ENCODE data around the gene CLCN7. TPM values are rescaled to one million over a fixed set of nuclear protein-coding genes. Genes with fewer than 3 reads are reported as not detected.

The CLCN7 gene
- total RNA-seq, 6 donors from 2014 or later: 78.0 to 463 (median 147) TPM

DNA sequence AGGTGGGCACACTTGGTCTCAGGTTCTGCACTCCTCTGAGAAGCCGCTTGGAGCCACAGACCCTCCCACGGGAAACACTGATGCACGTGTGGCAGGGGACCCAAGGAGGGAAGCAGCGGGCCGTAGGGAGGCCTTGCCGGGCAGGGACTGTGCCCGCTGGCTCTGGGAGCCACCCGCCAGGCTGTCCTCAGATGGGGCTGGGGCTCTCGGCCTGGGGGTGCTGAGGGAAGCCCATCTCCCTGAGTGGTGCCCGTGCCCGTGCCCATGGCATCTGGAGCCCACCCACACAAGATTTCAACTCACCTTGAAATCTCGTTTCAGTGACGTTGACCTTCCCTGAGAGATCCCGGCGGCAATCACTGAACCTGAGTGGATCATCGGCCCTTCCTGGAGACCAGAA lies 17.9 kb downstream of the CLCN7 start:
- Histone ChIP-seq H3K36me3 (peaks cover 23 to 91% (median 81%) of the 10 kb centered on the region in 4 donors), H3K4me3 (no peak overlapping the region), H3K9me3 (no peaks in the 10 kb centered on the region), H3K4me1 (no peaks in the 10 kb centered on the region), H3K27me3 (no peaks in the 10 kb centered on the region), H3K27ac (no peak overlapping the region)
- ATAC-seq (ENCODE audit: low FRiP score in 2 of 2): no peak
- TF ChIP-seq POLR2AphosphoS5 (IDR thresholded peaks at IDR 0.05) (no peak), EP300 (IDR thresholded peaks at IDR 0.05) (no peak), POLR2A (IDR thresholded peaks at IDR 0.05) (no peak)
- TF ChIP-seq, protein P1, sequence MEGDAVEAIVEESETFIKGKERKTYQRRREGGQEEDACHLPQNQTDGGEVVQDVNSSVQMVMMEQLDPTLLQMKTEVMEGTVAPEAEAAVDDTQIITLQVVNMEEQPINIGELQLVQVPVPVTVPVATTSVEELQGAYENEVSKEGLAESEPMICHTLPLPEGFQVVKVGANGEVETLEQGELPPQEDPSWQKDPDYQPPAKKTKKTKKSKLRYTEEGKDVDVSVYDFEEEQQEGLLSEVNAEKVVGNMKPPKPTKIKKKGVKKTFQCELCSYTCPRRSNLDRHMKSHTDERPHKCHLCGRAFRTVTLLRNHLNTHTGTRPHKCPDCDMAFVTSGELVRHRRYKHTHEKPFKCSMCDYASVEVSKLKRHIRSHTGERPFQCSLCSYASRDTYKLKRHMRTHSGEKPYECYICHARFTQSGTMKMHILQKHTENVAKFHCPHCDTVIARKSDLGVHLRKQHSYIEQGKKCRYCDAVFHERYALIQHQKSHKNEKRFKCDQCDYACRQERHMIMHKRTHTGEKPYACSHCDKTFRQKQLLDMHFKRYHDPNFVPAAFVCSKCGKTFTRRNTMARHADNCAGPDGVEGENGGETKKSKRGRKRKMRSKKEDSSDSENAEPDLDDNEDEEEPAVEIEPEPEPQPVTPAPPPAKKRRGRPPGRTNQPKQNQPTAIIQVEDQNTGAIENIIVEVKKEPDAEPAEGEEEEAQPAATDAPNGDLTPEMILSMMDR (IDR thresholded peaks at IDR 0.05): no peak
- WGBS, 2 donors: 74 to 93% methylated on average over 3 to 14 of the region's 16 CpGs
- peak in 1 of 2 donors; percentile 53 for DNase-seq

GRCh38 chr16:1455190-1456171 lies 19.3 kb downstream of the CLCN7 start:
- DNase-seq (peak in 1 of 2 donors; percentile 76), ATAC-seq (ENCODE audit: low FRiP score in 2 of 2) (no peak)
- 92 to 95% methylated on average over 28 to 41 of the region's 41 CpGs for WGBS, 2 donors
- Histone ChIP-seq H3K9me3 (no peaks in the 10 kb centered on the region), H3K36me3 (peaks cover 19 to 92% (median 83%) of the 10 kb centered on the region in 4 donors), H3K4me3 (no peak overlapping the region), H3K27ac (no peak overlapping the region), H3K4me1 (no peaks in the 10 kb centered on the region), H3K27me3 (no peaks in the 10 kb centered on the region)
- no peak for TF ChIP-seq EP300 (IDR thresholded peaks at IDR 0.05)

DNA sequence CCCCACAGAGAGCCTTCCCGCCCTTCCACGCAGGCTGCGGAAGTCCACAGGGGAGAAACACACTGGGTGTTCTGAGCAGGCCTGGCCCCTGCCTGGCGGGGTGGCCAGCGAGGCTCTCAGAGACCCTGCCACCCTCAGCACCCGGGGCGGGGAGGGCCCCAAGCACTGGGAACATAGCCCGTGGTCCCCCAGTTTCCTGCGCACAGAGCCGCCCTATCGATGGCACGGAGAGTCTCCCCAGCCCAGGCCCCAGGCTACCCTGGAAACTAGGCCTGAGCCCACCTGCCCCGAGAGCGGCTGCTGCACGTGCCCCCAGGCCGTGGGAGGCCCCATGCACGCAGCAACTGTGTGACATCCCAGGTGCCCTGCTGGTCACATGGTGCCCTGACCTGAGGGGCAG lies 20.3 kb downstream of the CLCN7 start:
- H3K36me3 ChIP-seq: peaks cover 19 to 93% (median 83%) of the 10 kb centered on the region in 4 donors
- H3K27ac ChIP-seq: no peak overlapping the region
- WGBS, 2 donors: 89 to 100% methylated on average over 9 of the region's 17 CpGs
- H3K4me3 ChIP-seq: no peak overlapping the region
- no peaks in the 10 kb centered on the region for H3K9me3 ChIP-seq
- DNase-seq (peak in 1 of 2 donors; percentile 66), ATAC-seq (ENCODE audit: low FRiP score in 2 of 2) (no peak)
- H3K27me3 ChIP-seq: no peaks in the 10 kb centered on the region
- H3K4me1 ChIP-seq: no peaks in the 10 kb centered on the region
- no peak for TF ChIP-seq EP300 (IDR thresholded peaks at IDR 0.05)
- no peak for TF ChIP-seq POLR2A (IDR thresholded peaks at IDR 0.05)
- TF ChIP-seq, protein P1 (IDR thresholded peaks at IDR 0.05): no peak
- TF ChIP-seq POLR2AphosphoS5 (IDR thresholded peaks at IDR 0.05): no peak

DNA sequence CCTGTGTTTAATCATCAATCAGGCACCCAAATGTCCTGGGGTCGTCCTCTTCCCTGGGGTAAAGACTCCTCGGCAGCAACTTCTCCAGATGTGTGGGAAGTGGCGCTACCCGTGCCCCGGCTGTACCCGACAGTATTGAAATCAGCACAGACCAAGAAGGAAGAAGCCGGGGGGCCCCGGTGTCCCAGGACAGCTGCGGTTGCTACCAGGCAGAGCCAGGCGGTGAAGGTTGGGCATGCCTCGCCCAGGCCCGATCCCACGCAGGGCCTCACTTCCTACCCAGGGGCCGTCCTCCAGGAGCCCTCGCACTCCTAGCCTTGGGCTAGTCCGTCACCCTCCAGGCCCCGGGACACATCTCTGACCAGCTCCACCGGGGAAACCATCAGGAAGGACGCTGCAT lies 21.5 kb downstream of the CLCN7 start:
- Histone ChIP-seq H3K4me1 (no peaks in the 10 kb centered on the region), H3K9me3 (no peaks in the 10 kb centered on the region), H3K27me3 (no peaks in the 10 kb centered on the region), H3K36me3 (peaks cover 19 to 98% (median 84%) of the 10 kb centered on the region in 4 donors), H3K27ac (no peak overlapping the region), H3K4me3 (no peak overlapping the region)
- 93 to 94% methylated on average over 16 to 18 of the region's 19 CpGs for WGBS, 2 donors
- no peak for ATAC-seq (ENCODE audit: low FRiP score in 2 of 2)
- peak in 1 of 2 donors; percentile 63 for DNase-seq
- TF ChIP-seq, protein P1 (IDR thresholded peaks at IDR 0.05): no peak
- no peak for TF ChIP-seq EP300 (IDR thresholded peaks at IDR 0.05)
- TF ChIP-seq POLR2AphosphoS5 (IDR thresholded peaks at IDR 0.05): no peak
- TF ChIP-seq POLR2A (IDR thresholded peaks at IDR 0.05): no peak

DNA sequence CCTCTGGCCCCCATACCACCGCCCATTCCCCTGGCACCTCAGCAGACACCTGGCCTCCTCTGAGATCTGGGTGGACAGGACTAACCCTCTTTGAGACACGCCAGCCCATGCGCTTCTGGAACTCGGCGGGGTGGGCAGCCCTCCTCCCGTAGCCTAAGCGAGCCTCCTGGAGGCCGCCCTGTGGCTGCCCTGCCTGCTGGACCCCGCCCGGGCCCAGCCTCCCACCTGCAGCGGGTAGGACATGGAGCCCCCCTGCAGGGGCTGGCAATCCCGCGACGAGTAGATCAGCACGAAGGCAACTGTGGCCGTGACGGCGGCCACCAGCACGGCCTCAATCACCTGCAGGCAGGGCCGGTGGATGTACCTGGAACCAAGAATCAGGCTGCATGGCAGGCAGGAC lies 22.3 kb downstream of the CLCN7 start:
- ATAC-seq (ENCODE audit: low FRiP score in 2 of 2) (no peak), DNase-seq (peak in 1 of 2 donors; percentile 81)
- WGBS, 2 donors: 95 to 100% methylated on average over 1 to 19 of the region's 20 CpGs
- no peak overlapping the region for H3K27ac ChIP-seq
- H3K9me3 ChIP-seq: no peaks in the 10 kb centered on the region
- H3K4me3 ChIP-seq: no peak overlapping the region
- TF ChIP-seq, protein P1 (IDR thresholded peaks at IDR 0.05): no peak
- TF ChIP-seq EP300 (IDR thresholded peaks at IDR 0.05): no peak
- no peak for TF ChIP-seq POLR2A (IDR thresholded peaks at IDR 0.05)
- no peak for TF ChIP-seq POLR2AphosphoS5 (IDR thresholded peaks at IDR 0.05)
- peaks cover 19 to 98% (median 85%) of the 10 kb centered on the region in 4 donors for H3K36me3 ChIP-seq
- no peaks in the 10 kb centered on the region for H3K27me3 ChIP-seq
- no peaks in the 10 kb centered on the region for H3K4me1 ChIP-seq

Data from upper lobe of left lung (tissue), 6 donors.